ENCODE data around the gene MPPED1.

The MPPED1 gene

GRCh38 chr22:43401233-43401632 is 10.6 kb upstream of the MPPED1 start:
- H3K4me2 ChIP-seq (ENCODE audit: insufficient read depth, low read length): no peak overlapping the region
- peaks cover 16% of the 10 kb centered on the region for H4K20me1 ChIP-seq (ENCODE audit: insufficient read depth, low read length)
- ATAC-seq (ENCODE audit: insufficient read depth, low read depth) (no peak), DNase-seq (no peak)
- H3K27me3 ChIP-seq (ENCODE audit: insufficient read depth, low read length, poor library complexity): peaks cover 3% of the 10 kb centered on the region
- H2AFZ ChIP-seq (ENCODE audit: low read depth, low read length): no peak overlapping the region
- H3K79me2 ChIP-seq (ENCODE audit: insufficient read depth, low read length): no peaks in the 10 kb centered on the region
- H3K36me3 ChIP-seq (ENCODE audit: insufficient read depth, low read length): no peaks in the 10 kb centered on the region
- no peak overlapping the region for H3K27ac ChIP-seq (ENCODE audit: low read length)
- H3K4me1 ChIP-seq (ENCODE audit: insufficient read depth, low read length): no peaks in the 10 kb centered on the region
- no peak overlapping the region for H3K4me3 ChIP-seq (ENCODE audit: low read depth in 1 of 2, low read length in 2 of 2)
- no peak overlapping the region for H3K9ac ChIP-seq (ENCODE audit: low read depth, low read length)
- no peaks in the 10 kb centered on the region for H3K9me3 ChIP-seq (ENCODE audit: insufficient read depth, low read length, severe bottlenecking)
- TF ChIP-seq, protein P1, sequence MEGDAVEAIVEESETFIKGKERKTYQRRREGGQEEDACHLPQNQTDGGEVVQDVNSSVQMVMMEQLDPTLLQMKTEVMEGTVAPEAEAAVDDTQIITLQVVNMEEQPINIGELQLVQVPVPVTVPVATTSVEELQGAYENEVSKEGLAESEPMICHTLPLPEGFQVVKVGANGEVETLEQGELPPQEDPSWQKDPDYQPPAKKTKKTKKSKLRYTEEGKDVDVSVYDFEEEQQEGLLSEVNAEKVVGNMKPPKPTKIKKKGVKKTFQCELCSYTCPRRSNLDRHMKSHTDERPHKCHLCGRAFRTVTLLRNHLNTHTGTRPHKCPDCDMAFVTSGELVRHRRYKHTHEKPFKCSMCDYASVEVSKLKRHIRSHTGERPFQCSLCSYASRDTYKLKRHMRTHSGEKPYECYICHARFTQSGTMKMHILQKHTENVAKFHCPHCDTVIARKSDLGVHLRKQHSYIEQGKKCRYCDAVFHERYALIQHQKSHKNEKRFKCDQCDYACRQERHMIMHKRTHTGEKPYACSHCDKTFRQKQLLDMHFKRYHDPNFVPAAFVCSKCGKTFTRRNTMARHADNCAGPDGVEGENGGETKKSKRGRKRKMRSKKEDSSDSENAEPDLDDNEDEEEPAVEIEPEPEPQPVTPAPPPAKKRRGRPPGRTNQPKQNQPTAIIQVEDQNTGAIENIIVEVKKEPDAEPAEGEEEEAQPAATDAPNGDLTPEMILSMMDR (IDR thresholded peaks at IDR 0.05; ENCODE audit: borderline replicate concordance, extremely low read depth, low read length, poor library complexity, severe bottlenecking): no peak
- TF ChIP-seq EZH2 (IDR thresholded peaks at IDR 0.05; ENCODE audit: borderline replicate concordance, low read depth, low read length, severe bottlenecking): no peak

GRCh38 chr22:43401661-43402060 is 10.2 kb upstream of the MPPED1 start:
- DNase-seq (no peak), ATAC-seq (ENCODE audit: insufficient read depth, low read depth) (no peak)
- TF ChIP-seq, protein P1 (IDR thresholded peaks at IDR 0.05; ENCODE audit: borderline replicate concordance, extremely low read depth, low read length, poor library complexity, severe bottlenecking): no peak
- no peak for TF ChIP-seq EZH2 (IDR thresholded peaks at IDR 0.05; ENCODE audit: borderline replicate concordance, low read depth, low read length, severe bottlenecking)
- no peak overlapping the region for H3K4me2 ChIP-seq (ENCODE audit: insufficient read depth, low read length)
- H4K20me1 ChIP-seq (ENCODE audit: insufficient read depth, low read length): peaks cover 16% of the 10 kb centered on the region
- no peak overlapping the region for H3K4me3 ChIP-seq (ENCODE audit: low read depth in 1 of 2, low read length in 2 of 2)
- H3K36me3 ChIP-seq (ENCODE audit: insufficient read depth, low read length): no peaks in the 10 kb centered on the region
- no peak overlapping the region for H3K9ac ChIP-seq (ENCODE audit: low read depth, low read length)
- peaks cover 3% of the 10 kb centered on the region for H3K27me3 ChIP-seq (ENCODE audit: insufficient read depth, low read length, poor library complexity)
- no peaks in the 10 kb centered on the region for H3K9me3 ChIP-seq (ENCODE audit: insufficient read depth, low read length, severe bottlenecking)
- H3K27ac ChIP-seq (ENCODE audit: low read length): no peak overlapping the region
- no peak overlapping the region for H2AFZ ChIP-seq (ENCODE audit: low read depth, low read length)
- no peaks in the 10 kb centered on the region for H3K4me1 ChIP-seq (ENCODE audit: insufficient read depth, low read length)
- H3K79me2 ChIP-seq (ENCODE audit: insufficient read depth, low read length): no peaks in the 10 kb centered on the region

DNA sequence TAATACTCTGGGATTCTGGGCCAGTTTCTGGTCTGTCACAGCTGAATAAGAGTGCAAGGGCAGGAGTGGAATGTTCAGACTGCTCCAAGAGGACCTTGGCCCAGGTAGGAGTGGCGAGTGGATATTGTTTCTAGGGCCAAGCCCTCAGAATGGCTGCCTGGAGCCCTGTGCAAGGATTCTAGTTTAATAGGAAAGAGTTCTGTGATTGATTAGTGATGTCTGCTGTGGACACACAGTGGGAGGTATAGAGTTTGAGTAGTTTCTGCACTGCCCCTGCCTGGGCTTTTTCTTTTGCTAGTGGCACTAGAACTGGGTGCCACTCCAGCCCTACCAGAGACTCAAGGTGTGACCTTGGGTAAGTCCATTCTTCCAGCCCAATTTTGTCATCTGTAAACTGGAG is 9.7 kb upstream of the MPPED1 start:
- Histone ChIP-seq H3K4me3 (ENCODE audit: low read depth in 1 of 2, low read length in 2 of 2) (no peak overlapping the region), H3K9ac (ENCODE audit: low read depth, low read length) (no peak overlapping the region), H3K27ac (ENCODE audit: low read length) (no peak overlapping the region), H3K4me1 (ENCODE audit: insufficient read depth, low read length) (no peaks in the 10 kb centered on the region), H3K27me3 (ENCODE audit: insufficient read depth, low read length, poor library complexity) (peaks cover 3% of the 10 kb centered on the region), H4K20me1 (ENCODE audit: insufficient read depth, low read length) (peaks cover 16% of the 10 kb centered on the region), H3K36me3 (ENCODE audit: insufficient read depth, low read length) (no peaks in the 10 kb centered on the region), H3K9me3 (ENCODE audit: insufficient read depth, low read length, severe bottlenecking) (no peaks in the 10 kb centered on the region), H2AFZ (ENCODE audit: low read depth, low read length) (no peak overlapping the region), H3K4me2 (ENCODE audit: insufficient read depth, low read length) (no peak overlapping the region), H3K79me2 (ENCODE audit: insufficient read depth, low read length) (no peaks in the 10 kb centered on the region)
- DNase-seq: no peak
- no peak for ATAC-seq (ENCODE audit: insufficient read depth, low read depth)
- TF ChIP-seq, protein P1 (IDR thresholded peaks at IDR 0.05; ENCODE audit: borderline replicate concordance, extremely low read depth, low read length, poor library complexity, severe bottlenecking): no peak
- TF ChIP-seq EZH2 (IDR thresholded peaks at IDR 0.05; ENCODE audit: borderline replicate concordance, low read depth, low read length, severe bottlenecking): no peak
